A549 (cell line): ENCODE measurements around the gene EFHC2. TPM values are rescaled to one million over a fixed set of nuclear protein-coding genes. Genes with fewer than 3 reads are reported as not detected.

Source experiments
- ATAC-seq, 2 experiments: fragments of 200-7000 bp in 1 of 2; fragments of >200 bp in 1 of 2; cut with Nextera tagmentation in 1 of 2; cut with Tn5 transposase in 1 of 2; 3 replicates each; pipeline versions ENCODE4 v1.8.0 to v1.9.1; 2018 to 2020; ENCODE audit warnings: mild to moderate bottlenecking in 1 of 2, moderate library complexity in 1 of 2
- CTCF ChIA-PET: fragments of 300-600 bp; sonication (Branson Sonifier 250); formaldehyde crosslinking; extraction: SDS; loops from one replicate; lab custom pipeline; 2021; ENCODE audit warnings: antibody characterized with exemption, inconsistent platforms; lab: Yijun Ruan, JAX
- POLR2A ChIA-PET: fragments of 350-600 bp; formaldehyde crosslinking; extraction: SDS; loops from one replicate; lab custom pipeline; 2021; ENCODE audit warnings: antibody characterized with exemption, inconsistent platforms; lab: Yijun Ruan, JAX
- DNase-seq, 2 experiments: peaks; one replicate each; pipeline versions ENCODE4 v3.0.0 to v3.0.0-alpha.2; 2011 to 2016; ENCODE audit warnings: low read depth in 1 of 2, low spot score in 1 of 2
- FAIRE-seq: peaks from 2 replicates; lab custom pipeline; 2011; peaks lifted over from hg19 to GRCh38; lab: Jason Lieb, UNC
- H3K27ac ChIP-seq, 2 experiments: fragments of >200 bp; sonication (Bioruptor Twin); formaldehyde crosslinking; 3 replicates each; pipeline ENCODE4 v1.5.1; 2016 to 2017
- H3K4me1 ChIP-seq: fragments of >200 bp; sonication (Bioruptor Twin); formaldehyde crosslinking; 3 replicates; pipeline ENCODE4 v1.6.1; 2016
- H3K4me2 ChIP-seq: fragments of >200 bp; sonication (Bioruptor Twin); formaldehyde crosslinking; 3 replicates; pipeline ENCODE4 v1.6.1; 2016
- H3K4me3 ChIP-seq: fragments of >200 bp; sonication (Bioruptor Twin); formaldehyde crosslinking; 3 replicates; pipeline ENCODE4 v1.5.1; 2016
- H3K9me3 ChIP-seq: fragments of >200 bp; sonication (Bioruptor Twin); formaldehyde crosslinking; 3 replicates; pipeline ENCODE4 v1.6.1; 2016
- CEBPB ChIP-seq, 2 experiments: fragments of >200 bp in 1 of 2; sonication (Bioruptor Twin) in 1 of 2; formaldehyde crosslinking in 1 of 2; IDR thresholded peaks; 2 replicates each; pipeline ENCODE4 v1.6.1; 2012 to 2016
- EP300 ChIP-seq, 2 experiments: fragments of >200 bp; sonication (Bioruptor Twin); formaldehyde crosslinking; IDR thresholded peaks; 2 replicates in 1 of 2; 3 replicates in 1 of 2; pipeline ENCODE4 v1.6.1; 2016 to 2017
- ESRRA ChIP-seq: fragments of 150-350 bp; IDR thresholded peaks from 2 replicates; pipeline ENCODE4 v1.6.1; 2014; ENCODE audit warnings: mild to moderate bottlenecking, low read length, borderline replicate concordance
- HOXB13 ChIP-seq: fragments of 250-450 bp; sonication (Bioruptor Pico); IDR thresholded peaks from 2 replicates; pipeline ENCODE4 v1.5.0; 2020; ENCODE audit warnings: low read depth, mild to moderate bottlenecking, moderate library complexity
- JUNB ChIP-seq: fragments of >200 bp; sonication (Bioruptor Twin); formaldehyde crosslinking; IDR thresholded peaks from 2 replicates; pipeline ENCODE4 v1.6.1; 2016
- KDM1A ChIP-seq: fragments of 200-600 bp; sonication (generic); IDR thresholded peaks from 2 replicates; pipeline ENCODE4 v1.6.1; 2016; ENCODE audit warnings: low read depth, mild to moderate bottlenecking
- KDM5A ChIP-seq: fragments of 200-600 bp; sonication (generic); IDR thresholded peaks from 2 replicates; pipeline ENCODE4 v1.6.1; 2016; ENCODE audit warnings: antibody characterized with exemption, mild to moderate bottlenecking
- MAFK ChIP-seq: fragments of 450-650 bp; IDR thresholded peaks from 2 replicates; pipeline ENCODE4 v1.6.1; 2014; ENCODE audit not compliant: partially characterized antibody
- MYC ChIP-seq: IDR thresholded peaks from 2 replicates; pipeline ENCODE4 v1.6.1; 2012; ENCODE audit warnings: mild to moderate bottlenecking, inconsistent platforms, low read length, improper control_type of control experiment, borderline replicate concordance
- NFE2L2 ChIP-seq: fragments of 150-350 bp; conservative IDR thresholded peaks from 2 replicates; pipeline ENCODE4 v1.6.1; 2014; ENCODE audit warnings: low read length
- RARB ChIP-seq: fragments of 250-450 bp; sonication (Bioruptor Pico); IDR thresholded peaks from 2 replicates; pipeline ENCODE4 v1.8.0; 2021; ENCODE audit warnings: mild to moderate bottlenecking, moderate library complexity
- SMC3 ChIP-seq: fragments of >200 bp; sonication (Bioruptor Twin); formaldehyde crosslinking; IDR thresholded peaks from 3 replicates; pipeline ENCODE4 v1.6.1; 2018; ENCODE audit warnings: inconsistent platforms
- SREBF2 ChIP-seq: fragments of 450-650 bp; IDR thresholded peaks from 2 replicates; pipeline ENCODE4 v1.6.1; 2014; ENCODE audit warnings: mild to moderate bottlenecking, moderate library complexity
- TP53 ChIP-seq: fragments of 250-450 bp; sonication (Bioruptor Pico); IDR thresholded peaks from 2 replicates; pipeline ENCODE4 v1.5.0; 2021; ENCODE audit warnings: mild to moderate bottlenecking, moderate library complexity
- WGBS: methylation state at CpG from one replicate; pipeline ENCODE4 v1.1.6; 2017; ENCODE audit errors: missing lambda C conversion rate; 5-methylcytosine and 5-hydroxymethylcytosine counted together
- polyA plus RNA-seq, 4 experiments: library from polyadenylated mRNA; depleted of rRNA in 3 of 4; stranded (reverse); fragments of >200 nt; fragmentation: RNase III in 1 of 4; extraction: RNeasy Plus Mini Kit Qiagen cat#74134 plus additional on column Dnase treatment in 1 of 4; gene quantifications; 2 replicates in 3 of 4; 3 replicates in 1 of 4; pipeline ENCODE4 v1.2.3, GENCODE V29; 2011 to 2017
- TF ChIP-seq, protein P1 (sequence below): fragments of 150-350 bp; IDR thresholded peaks from 2 replicates; pipeline ENCODE4 v1.6.1; 2014; ENCODE audit warnings: low read depth, mild to moderate bottlenecking, low read length
- TF ChIP-seq, protein P2 (sequence below): fragments of >200 bp; sonication (Bioruptor Twin); formaldehyde crosslinking; IDR thresholded peaks from 3 replicates; pipeline ENCODE4 v1.6.1; 2016
- TF ChIP-seq, protein P3 (sequence below): fragments of 450-650 bp; IDR thresholded peaks from 2 replicates; pipeline ENCODE4 v1.6.1; 2014; ENCODE audit warnings: antibody characterized with exemption
- TF ChIP-seq, protein P4 (sequence below): IDR thresholded peaks from 2 replicates; pipeline ENCODE4 v1.6.1; 2012; ENCODE audit warnings: low read depth, borderline replicate concordance
- TF ChIP-seq, protein P5 (sequence below): IDR thresholded peaks from 2 replicates; pipeline ENCODE4 v1.6.1; 2012
- TF ChIP-seq, protein P6 (sequence below): fragments of >200 bp; sonication (Bioruptor Twin); formaldehyde crosslinking; IDR thresholded peaks from 3 replicates; pipeline ENCODE4 v1.5.1; 2016
- TF ChIP-seq, protein P7 (sequence below): fragments of 200-600 bp; sonication (generic); IDR thresholded peaks from 2 replicates; pipeline ENCODE4 v1.6.1; 2016; ENCODE audit warnings: antibody characterized with exemption, mild to moderate bottlenecking, moderate library complexity

Gene EFHC2
- polyA plus RNA-seq, 2 of the 4 experiments (the other 2 are of a cell fraction): 0.48 to 0.80 TPM

DNA sequence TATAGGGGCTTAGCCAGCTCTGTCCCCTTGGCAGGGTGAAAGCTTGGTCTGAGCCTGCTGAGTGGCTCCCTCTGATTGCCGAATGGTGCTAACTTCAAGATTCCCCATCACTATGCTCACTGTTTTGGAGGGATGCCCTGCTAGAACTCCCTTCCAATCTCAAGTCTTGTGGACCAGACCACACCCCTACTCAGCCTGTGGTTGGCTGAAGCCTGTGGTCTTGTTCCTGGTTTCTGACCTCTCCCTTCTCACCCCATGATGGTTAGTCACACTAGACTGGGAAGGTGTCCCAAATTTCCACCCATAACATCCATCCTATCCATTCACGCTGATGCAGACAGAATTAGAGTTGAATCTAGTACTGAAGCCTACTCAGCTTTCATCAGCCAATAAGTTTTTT is 185.6 kb downstream of the EFHC2 start:
- Histone ChIP-seq H3K4me1 (no peaks in the 10 kb centered on the region), H3K4me2 (no peak overlapping the region), H3K4me3 (no peak overlapping the region), H3K27ac (no peak overlapping the region), H3K9me3 (no peaks in the 10 kb centered on the region)
- 0% methylated on average over 1 of the region's 2 CpGs for WGBS
- no peak for ATAC-seq
- DNase-seq: no peak
- ChIA-PET POLR2A (no interaction called here), CTCF (no interaction called here)
- peak; percentile 28 for FAIRE-seq
- TF ChIP-seq MAFK: no peak
- no peak for TF ChIP-seq HOXB13 (CRISPR knock-in tag)
- no peak for TF ChIP-seq EP300 (IDR thresholded peaks at IDR 0.05)
- TF ChIP-seq KDM5A: no peak

DNA sequence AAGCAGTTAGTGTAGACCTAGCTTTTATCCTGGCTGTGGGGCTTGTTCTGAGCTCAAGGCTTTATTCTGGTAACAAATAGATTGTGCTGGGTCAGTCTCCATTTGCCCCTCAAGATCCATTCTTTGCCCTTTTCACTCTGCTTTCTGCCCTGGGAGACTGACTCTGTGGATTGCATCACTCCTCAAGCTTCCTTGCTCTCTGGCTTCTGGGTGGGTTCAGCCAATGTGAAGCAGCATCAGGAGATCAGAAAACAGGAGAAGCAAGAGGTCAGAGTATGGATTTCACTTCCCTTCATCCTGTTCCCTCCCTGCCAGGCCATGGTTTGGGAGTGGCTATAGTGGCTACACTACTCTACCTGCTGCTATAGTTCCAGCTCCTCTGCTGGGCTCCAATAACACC is 186.2 kb downstream of the EFHC2 start:
- Histone ChIP-seq H3K4me1 (no peaks in the 10 kb centered on the region), H3K4me3 (no peak overlapping the region), H3K4me2 (no peak overlapping the region), H3K9me3 (no peaks in the 10 kb centered on the region), H3K27ac (no peak overlapping the region)
- ChIA-PET CTCF (no interaction called here), POLR2A (no interaction called here)
- no peak for TF ChIP-seq ESRRA
- TF ChIP-seq CEBPB (IDR thresholded peaks at IDR 0.05): no peak
- TF ChIP-seq, protein P1, sequence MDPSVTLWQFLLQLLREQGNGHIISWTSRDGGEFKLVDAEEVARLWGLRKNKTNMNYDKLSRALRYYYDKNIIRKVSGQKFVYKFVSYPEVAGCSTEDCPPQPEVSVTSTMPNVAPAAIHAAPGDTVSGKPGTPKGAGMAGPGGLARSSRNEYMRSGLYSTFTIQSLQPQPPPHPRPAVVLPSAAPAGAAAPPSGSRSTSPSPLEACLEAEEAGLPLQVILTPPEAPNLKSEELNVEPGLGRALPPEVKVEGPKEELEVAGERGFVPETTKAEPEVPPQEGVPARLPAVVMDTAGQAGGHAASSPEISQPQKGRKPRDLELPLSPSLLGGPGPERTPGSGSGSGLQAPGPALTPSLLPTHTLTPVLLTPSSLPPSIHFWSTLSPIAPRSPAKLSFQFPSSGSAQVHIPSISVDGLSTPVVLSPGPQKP: no peak
- no peak for TF ChIP-seq MYC
- TF ChIP-seq, protein P2, sequence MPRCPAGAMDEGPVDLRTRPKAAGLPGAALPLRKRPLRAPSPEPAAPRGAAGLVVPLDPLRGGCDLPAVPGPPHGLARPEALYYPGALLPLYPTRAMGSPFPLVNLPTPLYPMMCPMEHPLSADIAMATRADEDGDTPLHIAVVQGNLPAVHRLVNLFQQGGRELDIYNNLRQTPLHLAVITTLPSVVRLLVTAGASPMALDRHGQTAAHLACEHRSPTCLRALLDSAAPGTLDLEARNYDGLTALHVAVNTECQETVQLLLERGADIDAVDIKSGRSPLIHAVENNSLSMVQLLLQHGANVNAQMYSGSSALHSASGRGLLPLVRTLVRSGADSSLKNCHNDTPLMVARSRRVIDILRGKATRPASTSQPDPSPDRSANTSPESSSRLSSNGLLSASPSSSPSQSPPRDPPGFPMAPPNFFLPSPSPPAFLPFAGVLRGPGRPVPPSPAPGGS: no peak
- TF ChIP-seq SREBF2: no peak
- TF ChIP-seq NFE2L2: no peak
- TF ChIP-seq, protein P3, sequence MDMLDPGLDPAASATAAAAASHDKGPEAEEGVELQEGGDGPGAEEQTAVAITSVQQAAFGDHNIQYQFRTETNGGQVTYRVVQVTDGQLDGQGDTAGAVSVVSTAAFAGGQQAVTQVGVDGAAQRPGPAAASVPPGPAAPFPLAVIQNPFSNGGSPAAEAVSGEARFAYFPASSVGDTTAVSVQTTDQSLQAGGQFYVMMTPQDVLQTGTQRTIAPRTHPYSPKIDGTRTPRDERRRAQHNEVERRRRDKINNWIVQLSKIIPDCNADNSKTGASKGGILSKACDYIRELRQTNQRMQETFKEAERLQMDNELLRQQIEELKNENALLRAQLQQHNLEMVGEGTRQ: no peak
- TF ChIP-seq HOXB13 (CRISPR knock-in tag): no peak
- no peak for TF ChIP-seq RARB (CRISPR knock-in tag)
- TF ChIP-seq, protein P4, sequence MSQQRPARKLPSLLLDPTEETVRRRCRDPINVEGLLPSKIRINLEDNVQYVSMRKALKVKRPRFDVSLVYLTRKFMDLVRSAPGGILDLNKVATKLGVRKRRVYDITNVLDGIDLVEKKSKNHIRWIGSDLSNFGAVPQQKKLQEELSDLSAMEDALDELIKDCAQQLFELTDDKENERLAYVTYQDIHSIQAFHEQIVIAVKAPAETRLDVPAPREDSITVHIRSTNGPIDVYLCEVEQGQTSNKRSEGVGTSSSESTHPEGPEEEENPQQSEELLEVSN: no peak
- no peak for TF ChIP-seq SMC3
- ATAC-seq: no peak
- DNase-seq: no peak
- no peak for FAIRE-seq

DNA sequence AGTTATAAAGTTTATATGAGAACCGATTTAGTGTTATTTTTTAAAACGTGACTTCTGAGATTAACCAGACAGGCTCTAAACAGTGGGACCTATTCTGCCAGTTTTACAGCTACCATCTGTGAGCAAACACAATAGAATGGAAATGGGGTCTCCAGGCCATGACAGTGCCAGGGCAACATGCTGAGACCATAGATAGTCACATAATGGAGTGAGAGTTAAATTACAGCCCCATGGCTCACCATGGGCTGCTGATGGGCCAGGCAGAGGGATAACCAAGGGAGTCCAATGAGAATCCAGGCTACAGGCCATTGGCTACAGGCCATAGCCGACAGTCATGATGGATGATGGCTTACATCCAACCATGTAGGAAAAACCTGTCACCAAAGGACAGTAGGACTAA is 186.7 kb downstream of the EFHC2 start:
- H3K9me3 ChIP-seq: no peaks in the 10 kb centered on the region
- no peak overlapping the region for H3K4me2 ChIP-seq
- no peaks in the 10 kb centered on the region for H3K4me1 ChIP-seq
- TF ChIP-seq, protein P5, sequence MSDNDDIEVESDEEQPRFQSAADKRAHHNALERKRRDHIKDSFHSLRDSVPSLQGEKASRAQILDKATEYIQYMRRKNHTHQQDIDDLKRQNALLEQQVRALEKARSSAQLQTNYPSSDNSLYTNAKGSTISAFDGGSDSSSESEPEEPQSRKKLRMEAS: no peak
- TF ChIP-seq, protein P6, sequence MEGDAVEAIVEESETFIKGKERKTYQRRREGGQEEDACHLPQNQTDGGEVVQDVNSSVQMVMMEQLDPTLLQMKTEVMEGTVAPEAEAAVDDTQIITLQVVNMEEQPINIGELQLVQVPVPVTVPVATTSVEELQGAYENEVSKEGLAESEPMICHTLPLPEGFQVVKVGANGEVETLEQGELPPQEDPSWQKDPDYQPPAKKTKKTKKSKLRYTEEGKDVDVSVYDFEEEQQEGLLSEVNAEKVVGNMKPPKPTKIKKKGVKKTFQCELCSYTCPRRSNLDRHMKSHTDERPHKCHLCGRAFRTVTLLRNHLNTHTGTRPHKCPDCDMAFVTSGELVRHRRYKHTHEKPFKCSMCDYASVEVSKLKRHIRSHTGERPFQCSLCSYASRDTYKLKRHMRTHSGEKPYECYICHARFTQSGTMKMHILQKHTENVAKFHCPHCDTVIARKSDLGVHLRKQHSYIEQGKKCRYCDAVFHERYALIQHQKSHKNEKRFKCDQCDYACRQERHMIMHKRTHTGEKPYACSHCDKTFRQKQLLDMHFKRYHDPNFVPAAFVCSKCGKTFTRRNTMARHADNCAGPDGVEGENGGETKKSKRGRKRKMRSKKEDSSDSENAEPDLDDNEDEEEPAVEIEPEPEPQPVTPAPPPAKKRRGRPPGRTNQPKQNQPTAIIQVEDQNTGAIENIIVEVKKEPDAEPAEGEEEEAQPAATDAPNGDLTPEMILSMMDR: no peak
- TF ChIP-seq, protein P3: no peak
- TF ChIP-seq, protein P7, sequence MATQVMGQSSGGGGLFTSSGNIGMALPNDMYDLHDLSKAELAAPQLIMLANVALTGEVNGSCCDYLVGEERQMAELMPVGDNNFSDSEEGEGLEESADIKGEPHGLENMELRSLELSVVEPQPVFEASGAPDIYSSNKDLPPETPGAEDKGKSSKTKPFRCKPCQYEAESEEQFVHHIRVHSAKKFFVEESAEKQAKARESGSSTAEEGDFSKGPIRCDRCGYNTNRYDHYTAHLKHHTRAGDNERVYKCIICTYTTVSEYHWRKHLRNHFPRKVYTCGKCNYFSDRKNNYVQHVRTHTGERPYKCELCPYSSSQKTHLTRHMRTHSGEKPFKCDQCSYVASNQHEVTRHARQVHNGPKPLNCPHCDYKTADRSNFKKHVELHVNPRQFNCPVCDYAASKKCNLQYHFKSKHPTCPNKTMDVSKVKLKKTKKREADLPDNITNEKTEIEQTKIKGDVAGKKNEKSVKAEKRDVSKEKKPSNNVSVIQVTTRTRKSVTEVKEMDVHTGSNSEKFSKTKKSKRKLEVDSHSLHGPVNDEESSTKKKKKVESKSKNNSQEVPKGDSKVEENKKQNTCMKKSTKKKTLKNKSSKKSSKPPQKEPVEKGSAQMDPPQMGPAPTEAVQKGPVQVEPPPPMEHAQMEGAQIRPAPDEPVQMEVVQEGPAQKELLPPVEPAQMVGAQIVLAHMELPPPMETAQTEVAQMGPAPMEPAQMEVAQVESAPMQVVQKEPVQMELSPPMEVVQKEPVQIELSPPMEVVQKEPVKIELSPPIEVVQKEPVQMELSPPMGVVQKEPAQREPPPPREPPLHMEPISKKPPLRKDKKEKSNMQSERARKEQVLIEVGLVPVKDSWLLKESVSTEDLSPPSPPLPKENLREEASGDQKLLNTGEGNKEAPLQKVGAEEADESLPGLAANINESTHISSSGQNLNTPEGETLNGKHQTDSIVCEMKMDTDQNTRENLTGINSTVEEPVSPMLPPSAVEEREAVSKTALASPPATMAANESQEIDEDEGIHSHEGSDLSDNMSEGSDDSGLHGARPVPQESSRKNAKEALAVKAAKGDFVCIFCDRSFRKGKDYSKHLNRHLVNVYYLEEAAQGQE: no peak
- no peak for TF ChIP-seq KDM1A
- no peak for TF ChIP-seq TP53 (CRISPR knock-in tag)
- TF ChIP-seq MAFK: no peak
- no peak for TF ChIP-seq JUNB
- DNase-seq (no peak), ATAC-seq (no peak), FAIRE-seq (no peak)
- ChIA-PET POLR2A (no interaction called here), CTCF (no interaction called here)
- no peak overlapping the region for H3K27ac ChIP-seq
- WGBS: 5% methylated on average over 2 of the region's 3 CpGs
- H3K4me3 ChIP-seq: no peak overlapping the region
